ENCODE results near the gene ABHD16B. TPM values are rescaled to one million over a fixed set of nuclear protein-coding genes. Genes with fewer than 3 reads are reported as not detected.

Gene ABHD16B
- total and polyA plus RNA-seq, 2 of the 13 experiments (the other 11 are each of a cell fraction or from before 2014, with no cell fraction given) = not detected

DNA sequence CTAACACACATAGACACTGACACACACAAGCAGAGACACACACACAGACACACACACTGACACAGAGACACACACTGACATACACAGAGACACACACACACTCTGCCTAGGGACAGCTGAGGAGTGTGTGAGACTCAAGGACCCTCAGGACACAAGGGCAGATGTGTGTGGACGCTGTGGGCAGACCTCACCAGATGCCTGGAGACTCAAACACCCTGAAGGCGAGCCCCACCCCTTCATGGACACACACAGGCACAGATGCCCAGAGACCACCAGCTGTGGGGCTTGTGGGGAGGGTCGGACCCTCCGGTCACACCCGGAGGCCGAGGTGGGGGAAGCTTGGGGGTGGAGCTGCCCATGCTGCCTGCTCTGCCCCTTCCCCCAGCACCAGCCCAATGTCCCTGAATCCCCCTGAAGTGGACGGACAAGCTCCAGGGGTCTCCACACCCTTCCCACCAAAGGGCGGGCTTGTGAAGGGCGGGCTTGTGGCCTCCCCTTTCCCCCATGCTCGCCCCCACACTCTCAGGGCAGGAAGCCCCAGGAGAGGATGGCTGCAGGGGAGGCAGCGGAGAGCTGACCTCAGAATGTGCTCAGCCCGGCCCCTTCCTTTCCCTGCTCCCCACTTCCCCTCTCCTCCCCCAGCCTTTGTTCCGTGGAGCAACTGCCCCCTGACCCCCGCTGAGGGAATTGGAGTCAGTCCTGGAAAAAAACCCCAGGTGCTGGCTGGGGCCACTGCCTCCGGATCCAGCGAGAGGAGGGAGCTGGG is 13.9 kb upstream of the ABHD16B start (continued):
- TF ChIP-seq MTA1 (CRISPR knock-in tag; IDR thresholded peaks at IDR 0.05; ENCODE audit: borderline replicate concordance) = peak; percentile 3; the same call in 1 of the 2 replicates
- TF ChIP-seq ZNF354B (CRISPR knock-in tag; IDR thresholded peaks at IDR 0.05) = no peak
- TF ChIP-seq, protein P1, sequence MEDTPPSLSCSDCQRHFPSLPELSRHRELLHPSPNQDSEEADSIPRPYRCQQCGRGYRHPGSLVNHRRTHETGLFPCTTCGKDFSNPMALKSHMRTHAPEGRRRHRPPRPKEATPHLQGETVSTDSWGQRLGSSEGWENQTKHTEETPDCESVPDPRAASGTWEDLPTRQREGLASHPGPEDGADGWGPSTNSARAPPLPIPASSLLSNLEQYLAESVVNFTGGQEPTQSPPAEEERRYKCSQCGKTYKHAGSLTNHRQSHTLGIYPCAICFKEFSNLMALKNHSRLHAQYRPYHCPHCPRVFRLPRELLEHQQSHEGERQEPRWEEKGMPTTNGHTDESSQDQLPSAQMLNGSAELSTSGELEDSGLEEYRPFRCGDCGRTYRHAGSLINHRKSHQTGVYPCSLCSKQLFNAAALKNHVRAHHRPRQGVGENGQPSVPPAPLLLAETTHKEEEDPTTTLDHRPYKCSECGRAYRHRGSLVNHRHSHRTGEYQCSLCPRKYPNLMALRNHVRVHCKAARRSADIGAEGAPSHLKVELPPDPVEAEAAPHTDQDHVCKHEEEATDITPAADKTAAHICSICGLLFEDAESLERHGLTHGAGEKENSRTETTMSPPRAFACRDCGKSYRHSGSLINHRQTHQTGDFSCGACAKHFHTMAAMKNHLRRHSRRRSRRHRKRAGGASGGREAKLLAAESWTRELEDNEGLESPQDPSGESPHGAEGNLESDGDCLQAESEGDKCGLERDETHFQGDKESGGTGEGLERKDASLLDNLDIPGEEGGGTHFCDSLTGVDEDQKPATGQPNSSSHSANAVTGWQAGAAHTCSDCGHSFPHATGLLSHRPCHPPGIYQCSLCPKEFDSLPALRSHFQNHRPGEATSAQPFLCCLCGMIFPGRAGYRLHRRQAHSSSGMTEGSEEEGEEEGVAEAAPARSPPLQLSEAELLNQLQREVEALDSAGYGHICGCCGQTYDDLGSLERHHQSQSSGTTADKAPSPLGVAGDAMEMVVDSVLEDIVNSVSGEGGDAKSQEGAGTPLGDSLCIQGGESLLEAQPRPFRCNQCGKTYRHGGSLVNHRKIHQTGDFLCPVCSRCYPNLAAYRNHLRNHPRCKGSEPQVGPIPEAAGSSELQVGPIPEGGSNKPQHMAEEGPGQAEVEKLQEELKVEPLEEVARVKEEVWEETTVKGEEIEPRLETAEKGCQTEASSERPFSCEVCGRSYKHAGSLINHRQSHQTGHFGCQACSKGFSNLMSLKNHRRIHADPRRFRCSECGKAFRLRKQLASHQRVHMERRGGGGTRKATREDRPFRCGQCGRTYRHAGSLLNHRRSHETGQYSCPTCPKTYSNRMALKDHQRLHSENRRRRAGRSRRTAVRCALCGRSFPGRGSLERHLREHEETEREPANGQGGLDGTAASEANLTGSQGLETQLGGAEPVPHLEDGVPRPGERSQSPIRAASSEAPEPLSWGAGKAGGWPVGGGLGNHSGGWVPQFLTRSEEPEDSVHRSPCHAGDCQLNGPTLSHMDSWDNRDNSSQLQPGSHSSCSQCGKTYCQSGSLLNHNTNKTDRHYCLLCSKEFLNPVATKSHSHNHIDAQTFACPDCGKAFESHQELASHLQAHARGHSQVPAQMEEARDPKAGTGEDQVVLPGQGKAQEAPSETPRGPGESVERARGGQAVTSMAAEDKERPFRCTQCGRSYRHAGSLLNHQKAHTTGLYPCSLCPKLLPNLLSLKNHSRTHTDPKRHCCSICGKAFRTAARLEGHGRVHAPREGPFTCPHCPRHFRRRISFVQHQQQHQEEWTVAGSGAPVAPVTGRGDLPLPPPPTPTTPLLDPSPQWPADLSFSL (CRISPR knock-in tag; IDR thresholded peaks at IDR 0.05) = peak; percentile 97
- TF ChIP-seq SMARCE1 (IDR thresholded peaks at IDR 0.05; ENCODE audit: borderline replicate concordance) = no peak
- TF ChIP-seq ZFP37 (CRISPR knock-in tag; IDR thresholded peaks at IDR 0.05; ENCODE audit: borderline replicate concordance) = no peak
- no peak for TF ChIP-seq ZNF614 (CRISPR knock-in tag; IDR thresholded peaks at IDR 0.05; ENCODE audit: borderline replicate concordance)
- TF ChIP-seq ZNF710 (CRISPR knock-in tag; IDR thresholded peaks at IDR 0.05; ENCODE audit: borderline replicate concordance) = peak; percentile 79; the same call in 1 of the 2 replicates
- 0 out of 2 replicates have a peak, but pooled peaks have one; percentile 46 for TF ChIP-seq ZBTB20 (CRISPR knock-in tag; IDR thresholded peaks at IDR 0.05; ENCODE audit: borderline replicate concordance, low read depth)
- TF ChIP-seq CEBPG (CRISPR knock-in tag; IDR thresholded peaks at IDR 0.05) = 0 out of 2 replicates have a peak, but pooled peaks have one; percentile 6
- no peak for TF ChIP-seq CBX1 (IDR thresholded peaks at IDR 0.05; ENCODE audit: low read depth)
- peak; percentile 68 for TF ChIP-seq NR2F6 (IDR thresholded peaks at IDR 0.05)
- no peak for TF ChIP-seq NR2F6 (CRISPR knock-in tag; IDR thresholded peaks at IDR 0.05)
- TF ChIP-seq HDAC6 (IDR thresholded peaks at IDR 0.05; ENCODE audit: low read depth, low read length) = no peak
- peak; percentile 37; the same call in 1 of the 2 replicates for TF ChIP-seq ZBTB10 (CRISPR knock-in tag; IDR thresholded peaks at IDR 0.05; ENCODE audit: borderline replicate concordance)
- TF ChIP-seq TEAD3 (CRISPR knock-in tag; optimal IDR thresholded peaks at IDR 0.05; ENCODE audit: borderline replicate concordance) = no peak
- peak; percentile 36; the same call in 1 of the 2 replicates for TF ChIP-seq ZNF10 (CRISPR knock-in tag; IDR thresholded peaks at IDR 0.05; ENCODE audit: borderline replicate concordance, low read depth)
- TF ChIP-seq GATAD2A (CRISPR knock-in tag; IDR thresholded peaks at IDR 0.05) = no peak
- 0 out of 2 replicates have a peak, but pooled peaks have one; percentile 31 for TF ChIP-seq ZNF317 (CRISPR knock-in tag; IDR thresholded peaks at IDR 0.05)
- no peak; the same call in 1 of the 2 replicates for TF ChIP-seq NR2F2 (IDR thresholded peaks at IDR 0.05; ENCODE audit: borderline replicate concordance, low read depth)
- TF ChIP-seq FOSL1 (CRISPR knock-in tag; IDR thresholded peaks at IDR 0.05; ENCODE audit: borderline replicate concordance) = no peak

Data from HepG2 (cell line).